HepG2 (cell line): ENCODE measurements around the gene HS6ST1. TPM values are rescaled to one million over a fixed set of nuclear protein-coding genes. Genes with fewer than 3 reads are reported as not detected.

Experiments used
- ATAC-seq: fragments of 200-7000 bp; cut with Tn5 transposase; 3 replicates; pipeline ENCODE4 v1.9.1; 2020; ENCODE audit warnings: mild to moderate bottlenecking, moderate library complexity
- BruUV-seq: library from RNA; stranded (reverse); fragments of 400-500 nt; replicated peaks from 2 replicates; lab custom pipeline; 2021; lab: Mats Ljungman, UMichigan
- CTCF ChIA-PET: fragments of 300-600 bp; formaldehyde crosslinking; extraction: SDS; loops from one replicate; lab custom pipeline; 2021; ENCODE audit warnings: low total read pairs, inconsistent platforms, low intra/inter-chr PET ratio; lab: Yijun Ruan, JAX
- POLR2A ChIA-PET: fragments of 350-600 bp; sonication (Branson Sonifier 250); formaldehyde crosslinking; loops from one replicate; lab custom pipeline; 2020; ENCODE audit warnings: antibody characterized with exemption, inconsistent platforms; lab: Yijun Ruan, JAX
- DNase-seq: peaks from one replicate; pipeline ENCODE4 v3.0.0-alpha.2; 2015; ENCODE audit warnings: low spot score
- FAIRE-seq: peaks from 3 replicates; lab custom pipeline; 2011; peaks lifted over from hg19 to GRCh38; lab: Jason Lieb, UNC
- H2AFZ ChIP-seq: one replicate; pipeline ENCODE4 v1.6.1; 2011; ENCODE audit warnings: low read length, inconsistent platforms
- H3K27ac ChIP-seq: fragments of 300-600 bp; 3 replicates; pipeline ENCODE4 v1.8.0; 2011; ENCODE audit warnings: mixed run types, mild to moderate bottlenecking, mixed read lengths, low read length, inconsistent platforms; ENCODE audit not compliant: insufficient read depth; ENCODE audit errors: extremely low read length
- H3K27me3 ChIP-seq, 2 experiments: fragments of 200-600 bp in 1 of 2; 2 replicates in 1 of 2; 3 replicates in 1 of 2; pipeline versions ENCODE4 v1.6.0 to v1.8.0; 2011; ENCODE audit warnings: low read length in 2 of 2, mild to moderate bottlenecking in 2 of 2, moderate library complexity in 2 of 2, inconsistent platforms in 1 of 2; ENCODE audit not compliant: insufficient read depth in 2 of 2, control insufficient read depth in 1 of 2
- H3K36me3 ChIP-seq, 2 experiments: fragments of 200-600 bp in 1 of 2; replicated peaks in 1 of 2; 2 replicates in 1 of 2; 3 replicates in 1 of 2; pipeline versions ENCODE4 v1.5.1 to v1.8.0; 2011; ENCODE audit warnings: low read length in 2 of 2, inconsistent platforms in 1 of 2; ENCODE audit not compliant: insufficient read depth in 2 of 2, control insufficient read depth in 1 of 2
- H3K4me1 ChIP-seq: 2 replicates; pipeline ENCODE4 v1.5.1; 2012; ENCODE audit warnings: low read length, inconsistent platforms; ENCODE audit not compliant: insufficient read depth
- H3K4me2 ChIP-seq: 2 replicates; pipeline ENCODE4 v1.6.0; 2011; ENCODE audit warnings: low read depth, low read length, inconsistent platforms
- H3K4me3 ChIP-seq, 3 experiments: fragments of 200-600 bp in 1 of 3; sonication (generic), shearing (Covaris generic) in 1 of 3; replicated peaks in 1 of 3; 2 replicates each; pipeline ENCODE4 v1.5.1; 2011 to 2016; ENCODE audit warnings: low read length in 3 of 3, inconsistent platforms in 2 of 3, low read depth in 2 of 3, mild to moderate bottlenecking in 2 of 3, control low read depth in 1 of 3, mixed read lengths in 1 of 3; ENCODE audit not compliant: insufficient read depth in 1 of 3
- H3K79me2 ChIP-seq: one replicate; pipeline ENCODE4 v1.6.1; 2011; ENCODE audit warnings: low read length, inconsistent platforms; ENCODE audit not compliant: insufficient read depth
- H3K9ac ChIP-seq: 2 replicates; pipeline ENCODE4 v1.6.0; 2011; ENCODE audit warnings: mild to moderate bottlenecking, low read depth, low read length, inconsistent platforms; ENCODE audit not compliant: insufficient read depth
- H3K9me3 ChIP-seq: 2 replicates; pipeline ENCODE4 v1.5.1; 2012; ENCODE audit warnings: mild to moderate bottlenecking, low read length
- H4K20me1 ChIP-seq: 2 replicates; pipeline ENCODE4 v1.6.0; 2011; ENCODE audit warnings: inconsistent platforms, mild to moderate bottlenecking, low read length, moderate library complexity; ENCODE audit not compliant: insufficient read depth
- EED ChIP-seq: sonication (generic); formaldehyde crosslinking; IDR thresholded peaks from 2 replicates; pipeline ENCODE4 v1.5.0; 2020; ENCODE audit warnings: mild to moderate bottlenecking, missing genetic modification reagents
- HMG20A ChIP-seq: IDR thresholded peaks from 2 replicates; pipeline ENCODE4 v1.6.1; 2016; ENCODE audit warnings: borderline replicate concordance
- HOXA5 ChIP-seq: sonication (generic); formaldehyde crosslinking; IDR thresholded peaks from 2 replicates; pipeline ENCODE4 v1.4.0; 2020; ENCODE audit warnings: missing genetic modification reagents
- KLF11 ChIP-seq: IDR thresholded peaks from 2 replicates; pipeline ENCODE4 v1.6.1; 2016; ENCODE audit warnings: missing compliant biosample characterization
- MLLT10 ChIP-seq: sonication (generic); formaldehyde crosslinking; IDR thresholded peaks from 2 replicates; pipeline ENCODE4 v1.4.0; 2020; ENCODE audit warnings: missing genetic modification reagents
- MYC ChIP-seq: sonication (generic); formaldehyde crosslinking; IDR thresholded peaks from 2 replicates; pipeline ENCODE4 v1.9.0; 2021; ENCODE audit warnings: missing genetic modification reagents, borderline replicate concordance
- NONO ChIP-seq, 2 experiments: fragments of 450-650 bp in 1 of 2; sonication (generic) in 1 of 2; formaldehyde crosslinking in 1 of 2; IDR thresholded peaks in 1 of 2; conservative IDR thresholded peaks in 1 of 2; 2 replicates each; pipeline versions ENCODE4 v1.6.1 to v1.8.0; 2017 to 2022; ENCODE audit warnings: mild to moderate bottlenecking in 1 of 2, missing genetic modification reagents in 1 of 2, moderate library complexity in 1 of 2
- SP4 ChIP-seq: sonication (generic); formaldehyde crosslinking; IDR thresholded peaks from 2 replicates; pipeline ENCODE4 v1.8.1; 2023; ENCODE audit warnings: mild to moderate bottlenecking, missing genetic modification reagents
- ZBTB38 ChIP-seq: sonication (generic); formaldehyde crosslinking; IDR thresholded peaks from 2 replicates; pipeline ENCODE4 v1.5.1; 2020; ENCODE audit warnings: mild to moderate bottlenecking, missing genetic modification reagents
- ZC3H13 ChIP-seq: sonication (generic); formaldehyde crosslinking; IDR thresholded peaks from 2 replicates; pipeline ENCODE4 v1.8.1; 2023; ENCODE audit warnings: mild to moderate bottlenecking, missing genetic modification reagents, moderate library complexity
- ZNF296 ChIP-seq: sonication (generic); formaldehyde crosslinking; conservative IDR thresholded peaks from 2 replicates; pipeline ENCODE4 v1.5.0; 2020; ENCODE audit warnings: mild to moderate bottlenecking, missing genetic modification reagents
- ZNF432 ChIP-seq: sonication (generic); formaldehyde crosslinking; IDR thresholded peaks from 2 replicates; pipeline ENCODE4 v1.5.0; 2020; ENCODE audit warnings: missing genetic modification reagents, mild to moderate bottlenecking, borderline replicate concordance
- ZNF883 ChIP-seq: sonication (generic); formaldehyde crosslinking; IDR thresholded peaks from 2 replicates; pipeline ENCODE4 v1.5.1; 2020; ENCODE audit warnings: mild to moderate bottlenecking, missing genetic modification reagents; ENCODE audit errors: not compliant biosample characterization
- WGBS: methylation state at CpG from one replicate; pipeline ENCODE4 v1.1.6; 2017; ENCODE audit warnings: low lambda C conversion rate; 5-methylcytosine and 5-hydroxymethylcytosine counted together
- in situ Hi-C: cut with HindIII; loops from 2 replicates; pipeline ENCODE4 v1.10.0; 2017; ENCODE audit warnings: low pct_unique_long_range_greater_than_20kb; ENCODE audit not compliant: extremely low pct_ligation_motif_present
- intact Hi-C: fragments of 100-400 bp; cut with micrococcal nuclease; formaldehyde crosslinking; loops from one replicate; pipeline ENCODE4 v1.10.0; 2022; ENCODE audit not compliant: unreplicated experiment
- polyA plus RNA-seq, 8 experiments: library from polyadenylated mRNA; depleted of rRNA in 3 of 8; stranded (reverse) in 7 of 8; unstranded in 1 of 8; fragments of >200 nt; fragmentation: Illumina TruSeq in 4 of 8; extraction: Trizol in 4 of 8; gene quantifications; 2 replicates each; pipeline versions ENCODE4 v1.2.1 to v1.2.3, GENCODE V29; 2011 to 2016; ENCODE audit warnings: low read depth in 4 of 8, missing spikeins in 1 of 8, mixed read lengths in 1 of 8; ENCODE audit not compliant: insufficient read depth in 1 of 8
- total RNA-seq, 5 experiments: library from RNA; depleted of rRNA; stranded (reverse); fragments of >200 nt; fragmentation: Illumina TruSeq; extraction: Trizol; gene quantifications; 2 replicates each; pipeline ENCODE4 v1.2.3, GENCODE V29; 2016; ENCODE audit warnings: low read depth in 1 of 5

Gene HS6ST1
- total and polyA plus RNA-seq, 2 of the 13 experiments (the other 11 are each of a cell fraction or from before 2014, with no cell fraction given), result 34.5 to 84.6 TPM

DNA sequence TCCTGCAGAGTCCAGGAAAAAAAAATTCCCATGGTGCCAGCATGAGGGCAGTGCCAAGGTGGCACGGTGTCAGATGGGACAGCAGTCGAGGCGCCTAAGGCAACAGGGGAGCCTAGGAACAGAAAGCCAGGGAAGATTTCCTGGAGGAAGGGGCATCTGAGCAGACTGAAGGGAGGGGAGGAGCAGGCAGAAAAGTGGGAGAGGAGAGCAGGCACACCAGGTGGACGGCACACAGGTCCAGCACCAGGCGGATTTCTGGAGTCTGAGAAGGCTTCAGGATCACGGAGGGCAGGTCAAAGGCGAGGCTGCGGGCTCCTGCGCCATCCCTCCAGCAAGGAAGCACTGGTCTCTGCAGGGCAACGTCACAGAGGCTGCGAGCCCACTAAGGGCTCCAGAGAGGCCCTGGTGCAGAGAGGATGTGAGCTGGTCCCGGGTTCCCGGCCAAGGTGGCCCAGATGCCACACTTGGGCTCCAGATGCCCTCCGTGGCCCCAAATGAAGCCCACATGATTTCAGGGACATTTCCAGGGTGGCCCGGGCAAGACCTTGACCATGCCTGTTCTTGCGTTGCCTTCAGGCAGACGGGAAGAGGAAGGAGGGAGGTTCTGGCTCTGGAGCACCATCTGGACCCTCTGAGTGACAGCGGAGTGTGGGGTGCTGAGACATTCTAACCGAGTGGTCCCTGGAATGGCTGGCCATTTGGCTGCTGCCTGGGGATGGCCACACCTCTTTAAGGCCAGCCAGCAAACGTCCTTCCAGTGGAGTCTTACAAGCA, 4.1 kb downstream of the HS6ST1 start (continued):
- TF ChIP-seq EED (CRISPR knock-in tag) (0 out of 2 replicates have a peak, but pooled peaks have one; percentile 26), HOXA5 (CRISPR knock-in tag) (no peak), ZNF883 (CRISPR knock-in tag) (peak; percentile 17), ZBTB38 (CRISPR knock-in tag) (peak; percentile 68; the same call in 1 of the 2 replicates), SP4 (CRISPR knock-in tag) (no peak), ZNF296 (CRISPR knock-in tag) (0 out of 2 replicates have a peak, but pooled peaks have one; percentile 41), NONO (IDR thresholded peaks at IDR 0.05) (no peak), NONO (CRISPR knock-in tag; conservative IDR thresholded peaks at IDR 0.05) (peak; percentile 38; the same call in 1 of the 2 replicates)
- TF ChIP-seq, all 625 proteins: peak for 12

DNA sequence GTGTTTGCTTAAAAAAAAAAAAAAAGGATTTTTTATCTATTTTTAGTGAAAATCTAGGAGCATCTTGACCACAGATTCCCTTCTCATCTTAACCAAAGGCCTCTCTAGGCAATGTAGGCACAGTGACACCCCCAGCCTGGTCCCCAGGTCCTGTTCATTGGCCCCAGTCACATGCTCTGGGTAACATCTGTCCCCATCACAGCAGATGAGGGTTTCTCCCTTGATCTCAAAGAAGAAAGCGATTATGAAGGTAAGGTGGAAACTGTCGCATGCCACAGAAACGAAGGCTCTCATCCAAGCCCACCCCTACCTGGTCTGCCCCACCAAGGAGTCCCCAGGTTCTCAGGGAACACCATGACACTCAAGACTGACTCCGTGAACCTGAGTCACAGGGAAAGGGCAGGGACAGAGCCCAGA, 4.7 kb downstream of the HS6ST1 start:
- H3K4me1 ChIP-seq, result peaks cover 80% of the 10 kb centered on the region
- H3K36me3 ChIP-seq, result peaks cover 13 to 52% of the 10 kb centered on the region in 2 experiments
- intact Hi-C loops (no loop called here), in situ Hi-C loops (no loop called here)
- FAIRE-seq, result no peak
- H3K4me3 ChIP-seq, result peak overlapping the region in 2 of 3 experiments; percentile 15 to 92; a peak in 1 of 6 replicates
- H3K9me3 ChIP-seq, result no peaks in the 10 kb centered on the region
- TF ChIP-seq MYC (CRISPR knock-in tag), result no peak
- TF ChIP-seq ZC3H13, result peak; percentile 47; the same call in 1 of the 2 replicates
- TF ChIP-seq MLLT10 (CRISPR knock-in tag), result no peak
- no peak for TF ChIP-seq HMG20A (CRISPR knock-in tag)
- TF ChIP-seq ZNF432 (CRISPR knock-in tag), result no peak
- TF ChIP-seq KLF11 (CRISPR knock-in tag), result no peak
- H3K79me2 ChIP-seq, result peaks cover 86% of the 10 kb centered on the region
- H3K4me2 ChIP-seq, result peak overlapping the region; percentile 98
- no peak overlapping the region for H3K27ac ChIP-seq
- peak overlapping the region; percentile 87; the same call in 1 of the 2 replicates for H3K9ac ChIP-seq
- no peaks in the 10 kb centered on the region; a peak in 1 of 5 replicates for H3K27me3 ChIP-seq
- H2AFZ ChIP-seq, result no peak overlapping the region
- peaks cover 88% of the 10 kb centered on the region for H4K20me1 ChIP-seq
- ChIA-PET CTCF (interaction anchor here (0.6 kb wide), 1 partner anchor 139 kb away, joined by 3 read pairs; no protein-coding TSS in a partner anchor), POLR2A (interaction anchor here (0.7 kb wide), 1 partner anchor 18 kb away, joined by 3 read pairs; no protein-coding TSS in a partner anchor)
- WGBS, result 97% methylated on average over 4 of the region's 4 CpGs
- no TSS peak for BruUV-seq
- DNase-seq, result no peak
- no peak for ATAC-seq
